ENCODE measurements around the gene DAPK2.
"Not testable (repeated sequence)": the region's sequence is repeated elsewhere in the genome, so short reads cannot be mapped to it uniquely, and the experiment has no call there.

The DAPK2 gene

DNA sequence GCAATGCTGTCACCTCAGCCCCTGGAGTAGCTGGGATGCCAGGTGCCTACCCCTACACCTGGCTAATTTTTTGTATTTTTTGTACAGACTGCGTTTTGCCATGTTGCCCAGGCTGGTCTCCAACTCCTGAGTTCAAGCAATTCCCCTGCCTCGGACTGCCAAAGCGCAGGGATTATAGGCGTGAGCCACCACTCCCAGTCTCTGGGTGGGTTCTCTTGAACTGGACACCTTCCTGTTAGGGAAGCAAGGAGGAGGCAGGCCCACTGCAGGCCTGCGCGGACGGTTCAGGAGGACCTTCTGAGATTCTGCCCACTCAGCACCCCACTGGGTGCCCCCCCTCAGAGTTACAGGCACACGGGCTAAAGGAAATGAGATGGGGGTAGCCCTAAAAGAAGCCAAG, 138.8 kb downstream of the DAPK2 start:
- no peak overlapping the region for H3K4me3 ChIP-seq (ENCODE audit: low read depth, low read length)
- no peak for DNase-seq (ENCODE audit: low read depth)

DNA sequence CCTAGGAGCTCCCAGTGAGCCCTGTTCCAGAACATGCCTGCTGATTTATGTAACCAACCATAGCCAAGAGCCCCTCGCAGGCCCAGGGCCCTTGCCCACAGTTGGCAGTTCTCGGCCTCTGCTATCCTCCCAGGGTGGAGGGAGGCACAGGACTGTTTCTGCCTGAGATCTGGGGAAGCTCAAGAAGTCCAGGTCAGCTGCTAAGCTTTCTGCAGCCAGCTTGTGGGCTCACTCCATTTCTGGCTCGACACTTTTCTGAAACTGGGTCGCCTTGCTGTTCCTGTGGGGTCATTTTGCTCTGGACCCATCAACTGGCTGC, 140.1 kb downstream of the DAPK2 start:
- no peak overlapping the region for H3K4me3 ChIP-seq (ENCODE audit: low read depth, low read length)
- DNase-seq (ENCODE audit: low read depth) = no peak

DNA sequence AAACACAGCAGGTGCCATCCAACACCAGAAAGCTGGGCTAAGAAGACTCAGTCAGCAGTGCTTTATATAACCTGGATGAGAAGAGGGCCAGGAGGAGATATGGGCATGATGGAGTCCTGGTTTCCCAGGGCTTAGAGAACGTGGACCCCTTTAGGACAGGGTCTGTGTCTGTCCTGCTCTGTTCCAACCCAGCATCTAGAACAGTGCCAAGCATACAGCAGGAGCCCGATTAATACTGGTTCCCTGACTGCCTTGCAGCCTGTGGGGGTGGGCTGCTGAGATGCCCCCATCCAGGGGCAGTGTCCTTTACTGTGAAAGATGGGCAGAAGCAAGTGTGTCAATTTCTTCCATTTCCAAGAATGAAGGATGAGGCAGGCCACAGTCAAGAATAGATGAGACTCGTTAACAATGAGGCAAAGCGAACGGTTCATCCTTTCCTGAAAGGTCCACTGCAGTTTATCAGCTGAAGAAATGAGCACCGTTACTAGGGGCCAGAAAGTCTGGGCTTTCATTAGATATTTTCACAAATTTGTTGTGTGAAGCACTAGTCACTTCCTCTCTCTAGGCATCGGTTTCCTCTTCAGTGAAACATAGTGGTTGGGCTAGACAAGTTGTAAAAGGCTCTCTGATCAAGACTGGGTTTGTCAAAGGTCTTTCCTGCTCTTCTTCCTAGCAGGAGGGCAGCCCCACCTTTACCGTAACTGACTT, 140.6 kb downstream of the DAPK2 start:
- H3K4me3 ChIP-seq (ENCODE audit: low read depth, low read length) = no peak overlapping the region
- no peak for DNase-seq (ENCODE audit: low read depth)

DNA sequence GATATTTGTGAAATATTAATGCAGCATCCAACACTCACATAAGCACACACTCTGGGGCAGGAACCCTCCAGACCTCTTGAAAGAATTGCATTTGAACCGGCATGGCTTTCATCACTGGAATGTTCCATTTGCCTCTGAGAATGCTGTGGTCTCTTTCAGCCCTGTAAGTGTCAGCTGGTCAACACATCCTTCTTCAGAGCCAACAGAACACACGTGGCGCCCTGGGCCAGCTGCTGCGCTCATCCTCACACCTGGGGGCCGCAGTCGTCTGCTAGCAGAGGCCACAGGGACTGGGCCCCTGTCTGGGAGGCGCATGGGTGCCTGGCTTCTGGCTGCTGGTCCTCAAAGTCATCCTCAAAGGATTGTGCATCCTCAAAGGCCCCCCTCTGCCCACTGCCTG, 141.2 kb downstream of the DAPK2 start:
- no peak overlapping the region for H3K4me3 ChIP-seq (ENCODE audit: low read depth, low read length)
- DNase-seq (ENCODE audit: low read depth) = peak; percentile 48

DNA sequence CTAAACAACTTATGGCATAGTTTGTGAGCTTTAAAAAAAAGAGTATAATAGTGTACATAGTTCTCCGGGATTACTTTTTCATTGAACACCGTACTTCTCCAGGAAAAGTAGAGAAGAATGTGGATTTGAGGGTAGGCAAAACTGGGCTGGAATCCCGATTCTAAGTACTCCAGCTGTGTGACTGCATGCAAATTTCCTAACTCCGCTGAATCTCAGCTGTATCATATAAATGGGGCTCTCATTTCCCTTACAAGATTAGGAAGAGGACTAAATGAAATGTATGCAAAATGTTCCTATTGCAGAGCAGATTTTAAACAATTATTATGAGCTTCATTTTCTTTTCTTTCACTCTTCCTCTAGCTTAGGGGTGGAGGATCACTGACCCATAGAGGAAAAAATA, 142.2 kb downstream of the DAPK2 start:
- no peak overlapping the region for H3K4me3 ChIP-seq (ENCODE audit: low read depth, low read length)
- no peak for DNase-seq (ENCODE audit: low read depth)

DNA sequence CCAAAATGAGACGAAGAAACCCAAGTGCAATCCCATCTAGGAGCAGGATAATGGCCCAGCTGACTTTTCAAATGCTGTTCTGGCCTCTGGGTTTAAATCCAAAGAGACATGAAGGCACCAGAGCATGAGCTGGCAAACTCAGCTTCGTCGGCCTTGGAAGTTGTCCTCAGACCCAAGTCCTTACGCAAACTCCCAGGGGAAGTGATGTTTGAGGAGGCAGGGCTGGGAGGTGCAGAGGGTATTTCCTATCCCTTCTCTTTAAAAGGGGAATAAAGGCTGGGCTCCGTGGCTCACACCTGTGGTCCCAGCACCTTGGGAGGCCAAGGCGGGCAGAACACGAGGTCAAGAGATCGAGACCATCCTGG, 143.6 kb downstream of the DAPK2 start:
- DNase-seq (ENCODE audit: low read depth) = no peak

DNA sequence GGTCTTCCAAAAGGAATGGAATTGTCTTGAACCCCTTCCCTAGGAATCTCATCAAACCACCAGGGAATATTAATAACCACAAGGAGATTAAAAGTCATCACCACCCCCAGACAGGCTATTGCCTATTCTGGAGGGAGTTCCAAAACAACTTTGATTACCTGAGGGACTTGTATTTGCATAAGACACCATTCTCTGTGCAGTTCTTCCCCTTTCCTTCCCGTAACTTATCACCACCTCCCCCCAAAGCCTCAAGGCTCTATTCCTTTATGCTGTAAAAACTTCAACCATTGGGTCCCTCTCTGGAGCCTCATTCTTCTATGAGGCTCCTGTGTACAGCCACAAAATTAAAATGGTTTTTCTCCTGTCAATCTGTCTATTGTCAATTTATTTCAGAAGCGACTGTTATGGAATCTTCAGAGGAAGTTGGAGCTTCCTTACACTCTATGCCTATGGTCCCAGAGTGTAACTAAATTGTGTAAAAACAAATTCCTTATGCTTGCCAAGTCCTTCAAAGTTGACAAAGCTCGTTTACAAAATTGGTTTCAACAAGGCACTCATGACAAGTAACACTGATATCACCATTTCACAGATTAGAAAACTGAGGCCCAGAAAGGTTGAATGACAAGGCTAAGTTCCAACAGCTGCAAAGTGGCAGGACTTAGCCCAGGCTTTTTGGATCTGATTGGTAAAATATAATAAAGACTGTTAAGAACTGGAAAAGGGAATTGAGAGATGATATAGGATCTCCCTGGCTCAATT, 144.2 kb downstream of the DAPK2 start:
- DNase-seq (ENCODE audit: low read depth) = no peak
- H3K4me3 ChIP-seq (ENCODE audit: low read depth, low read length) = no peak overlapping the region

More for the DNA sequence above, 143.6 kb downstream of the DAPK2 start:
- no peak overlapping the region for H3K4me3 ChIP-seq (ENCODE audit: low read depth, low read length)

DNA sequence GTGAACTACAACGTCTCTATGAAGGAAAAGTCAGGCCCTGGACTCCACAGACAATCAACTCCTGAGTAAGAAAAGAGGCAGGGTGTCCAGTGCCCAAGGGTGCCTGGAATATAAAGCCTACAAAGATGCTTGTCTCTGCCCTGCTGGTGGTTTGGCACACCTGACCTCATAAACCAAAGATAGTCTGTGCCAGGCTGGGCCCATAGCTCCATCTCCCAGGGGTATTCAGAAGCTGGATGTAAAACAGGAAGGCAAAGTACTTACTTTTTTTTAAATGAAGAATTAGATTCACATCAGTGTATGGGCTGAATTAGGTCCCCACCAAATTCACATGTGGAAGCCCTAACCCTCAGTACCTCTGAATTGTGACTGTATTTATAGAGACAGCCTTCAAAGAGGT, 146.0 kb downstream of the DAPK2 start:
- no peak overlapping the region for H3K4me3 ChIP-seq (ENCODE audit: low read depth, low read length)
- no peak for DNase-seq (ENCODE audit: low read depth)

DNA sequence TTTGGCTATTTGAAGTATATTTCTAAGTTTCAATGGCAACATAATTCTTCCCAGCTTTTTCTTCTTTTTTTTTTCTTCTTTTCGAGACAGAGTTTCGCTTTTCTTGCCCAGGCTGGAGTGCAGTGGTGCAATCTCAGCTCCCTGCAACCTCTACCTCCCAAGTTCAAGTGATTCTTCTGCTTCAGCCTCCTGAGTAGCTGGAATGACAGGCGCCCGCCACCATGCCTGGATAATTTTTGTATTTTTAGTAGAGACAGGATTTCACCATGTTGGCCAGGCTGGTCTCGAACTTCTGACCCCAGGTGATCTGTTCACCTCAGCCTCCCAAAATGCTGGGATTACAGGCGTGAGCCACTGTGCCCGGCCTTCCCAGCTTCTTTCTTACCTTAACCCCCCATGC, 146.7 kb downstream of the DAPK2 start:
- H3K4me3 ChIP-seq (ENCODE audit: low read depth, low read length); DNase-seq (ENCODE audit: low read depth): not testable (repeated sequence)

DNA sequence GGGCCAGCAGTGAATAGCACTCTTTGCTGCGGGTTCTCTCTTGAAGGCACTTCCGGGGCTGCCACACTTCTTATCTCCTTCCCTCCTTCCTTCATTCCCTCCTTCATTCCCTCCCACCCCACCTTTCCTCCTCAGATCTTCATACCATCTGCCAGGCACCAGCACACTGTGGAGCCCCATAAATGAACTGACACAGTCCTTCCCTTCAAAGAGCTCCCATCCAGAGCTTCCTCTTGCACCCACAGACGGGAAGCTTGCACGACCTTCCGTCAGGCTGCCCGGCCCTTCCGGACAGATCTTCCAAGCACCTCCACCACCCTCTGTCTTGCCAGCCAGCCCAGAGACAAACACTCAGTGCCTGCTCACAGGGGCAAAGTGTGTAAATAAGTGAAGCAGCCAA, 147.1 kb downstream of the DAPK2 start:
- H3K4me3 ChIP-seq (ENCODE audit: low read depth, low read length) = no peak overlapping the region
- DNase-seq (ENCODE audit: low read depth) = no peak

DNA sequence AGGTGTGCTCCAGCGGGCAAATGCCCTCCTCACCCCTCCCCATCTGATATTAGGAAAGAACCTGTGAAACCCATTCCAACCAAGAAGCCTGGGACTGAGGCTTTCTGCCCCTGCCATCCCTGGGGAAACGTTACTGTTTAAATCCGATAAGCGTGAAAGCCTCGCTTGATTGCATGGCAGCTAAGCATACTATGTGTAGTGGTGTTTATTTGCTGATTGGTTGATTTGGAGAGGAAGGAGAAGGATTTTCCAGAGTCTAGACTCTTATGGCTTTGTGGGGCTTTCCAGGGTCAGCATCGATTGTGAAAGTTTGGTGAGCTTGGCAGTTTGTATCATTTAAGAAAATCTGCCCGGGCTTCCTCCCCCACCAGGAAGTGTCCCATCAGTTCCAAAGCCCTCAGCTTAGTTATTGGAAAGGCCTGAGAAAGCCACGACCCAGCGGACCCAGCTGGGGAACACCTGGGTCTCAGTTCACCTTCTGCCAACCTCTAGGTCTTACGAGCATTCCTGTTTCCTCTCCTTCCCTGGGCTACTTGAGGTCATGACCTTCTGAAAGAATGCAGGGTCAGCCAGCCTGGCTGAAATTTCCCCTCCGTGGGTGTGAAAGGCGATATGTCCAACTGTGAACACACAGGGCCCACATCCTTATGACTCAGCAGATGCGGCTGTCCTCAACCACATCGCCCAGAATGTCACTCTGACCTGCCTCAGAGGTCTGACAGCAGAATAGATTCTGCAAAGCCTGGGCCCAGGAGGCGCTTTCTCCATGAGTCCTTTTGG, 149.8 kb downstream of the DAPK2 start:
- peak; percentile 53 for DNase-seq (ENCODE audit: low read depth)
- H3K4me3 ChIP-seq (ENCODE audit: low read depth, low read length) = no peak overlapping the region

DNA sequence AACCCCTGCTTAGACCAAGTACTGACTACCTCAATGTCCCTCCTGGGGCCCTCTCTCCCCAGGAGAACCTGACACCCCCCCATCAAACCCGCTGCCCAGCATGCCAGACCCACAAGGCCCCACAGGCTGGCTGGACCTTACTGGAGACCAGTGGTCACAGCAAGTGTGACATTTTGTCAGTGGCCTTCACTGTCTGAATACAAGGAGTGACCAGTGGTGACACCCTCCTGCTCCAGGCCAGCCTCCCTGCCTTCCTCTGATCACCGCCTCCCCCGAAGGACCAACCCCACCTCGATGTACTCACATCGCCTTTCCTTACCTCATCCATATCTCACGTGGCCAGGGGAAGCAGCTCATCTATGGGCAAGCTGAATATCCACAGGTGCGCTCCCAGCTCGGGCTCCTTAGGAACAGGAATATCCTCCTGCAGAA, 150.5 kb downstream of the DAPK2 start:
- no peak for DNase-seq (ENCODE audit: low read depth)
- H3K4me3 ChIP-seq (ENCODE audit: low read depth, low read length) = no peak overlapping the region

DNA sequence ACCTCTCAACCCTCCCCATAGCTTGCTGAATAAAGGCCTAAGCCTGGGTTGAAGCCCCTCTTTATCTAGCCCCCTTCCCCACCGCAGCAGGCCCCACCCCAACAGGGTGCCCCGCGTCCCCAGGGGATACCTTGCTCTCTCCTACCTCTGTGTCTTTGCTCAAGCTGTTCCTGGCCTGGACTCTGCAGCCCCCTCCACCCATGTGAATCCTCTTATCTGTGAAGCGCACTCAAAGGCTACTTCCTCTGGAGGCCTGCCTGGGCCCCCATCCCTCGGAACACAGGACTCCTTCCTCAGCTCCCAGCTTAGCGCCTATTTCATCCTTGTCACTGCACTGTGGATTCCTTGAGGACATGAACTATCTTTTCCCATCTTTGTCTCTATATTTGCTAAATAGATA, 151.1 kb downstream of the DAPK2 start:
- no peak for DNase-seq (ENCODE audit: low read depth)
- no peak overlapping the region for H3K4me3 ChIP-seq (ENCODE audit: low read depth, low read length)

DNA sequence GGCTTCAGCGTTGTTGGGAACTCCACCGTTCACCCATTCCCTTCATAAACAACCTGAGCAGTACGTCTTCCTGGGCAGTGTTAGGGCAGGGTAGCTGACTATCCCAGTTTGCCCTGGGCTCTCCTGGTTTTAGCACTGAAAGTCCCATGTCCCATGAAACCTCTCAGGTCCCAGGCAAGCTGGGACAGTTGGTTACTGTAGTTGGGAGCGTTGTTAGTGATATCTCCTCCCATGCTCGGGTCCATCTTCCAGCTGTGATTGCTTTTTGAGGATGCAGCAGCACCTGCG, 151.7 kb downstream of the DAPK2 start:
- DNase-seq (ENCODE audit: low read depth) = no peak

DNA sequence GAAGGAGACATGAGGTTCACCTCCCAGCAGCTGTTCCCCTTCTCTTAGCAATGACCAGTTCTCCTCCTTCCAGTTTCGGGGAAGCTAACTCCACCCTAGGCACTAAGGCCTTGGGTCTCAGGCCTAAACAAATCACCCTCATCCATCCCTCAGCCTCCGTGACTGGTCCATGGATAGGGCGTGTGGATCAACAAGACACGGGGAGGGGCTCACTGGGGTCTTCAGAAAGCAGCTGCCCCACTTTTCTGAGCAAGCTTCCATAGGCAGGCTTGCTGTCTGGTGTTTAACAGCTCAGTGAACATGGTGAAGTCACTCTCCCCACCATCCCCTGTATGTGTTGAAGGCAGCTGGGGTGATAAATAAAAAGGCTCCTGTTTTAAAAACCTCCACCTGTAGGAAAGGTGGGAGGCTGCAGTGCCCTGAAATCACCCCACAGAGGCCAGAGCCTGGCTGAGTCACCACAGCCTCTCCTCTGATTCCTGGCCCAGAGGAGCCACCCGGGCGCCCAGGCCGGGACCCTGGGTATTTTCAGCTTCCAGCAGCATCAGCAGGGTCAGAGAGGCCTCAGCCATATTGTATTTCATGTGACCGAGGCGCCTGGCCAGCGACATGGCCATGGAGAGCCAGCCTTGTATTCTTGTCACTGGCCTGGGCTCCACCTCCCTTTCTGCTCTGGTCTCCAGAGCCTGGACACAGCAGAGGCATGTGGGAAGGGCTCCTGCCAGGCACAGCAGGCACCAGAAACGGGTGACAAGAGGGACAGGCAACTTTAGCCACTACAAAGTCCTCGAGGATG, 152.2 kb downstream of the DAPK2 start:
- H3K4me3 ChIP-seq (ENCODE audit: low read depth, low read length) = no peak overlapping the region
- no peak for DNase-seq (ENCODE audit: low read depth)

More for the DNA sequence above, 151.7 kb downstream of the DAPK2 start:
- no peak overlapping the region for H3K4me3 ChIP-seq (ENCODE audit: low read depth, low read length)

DNA sequence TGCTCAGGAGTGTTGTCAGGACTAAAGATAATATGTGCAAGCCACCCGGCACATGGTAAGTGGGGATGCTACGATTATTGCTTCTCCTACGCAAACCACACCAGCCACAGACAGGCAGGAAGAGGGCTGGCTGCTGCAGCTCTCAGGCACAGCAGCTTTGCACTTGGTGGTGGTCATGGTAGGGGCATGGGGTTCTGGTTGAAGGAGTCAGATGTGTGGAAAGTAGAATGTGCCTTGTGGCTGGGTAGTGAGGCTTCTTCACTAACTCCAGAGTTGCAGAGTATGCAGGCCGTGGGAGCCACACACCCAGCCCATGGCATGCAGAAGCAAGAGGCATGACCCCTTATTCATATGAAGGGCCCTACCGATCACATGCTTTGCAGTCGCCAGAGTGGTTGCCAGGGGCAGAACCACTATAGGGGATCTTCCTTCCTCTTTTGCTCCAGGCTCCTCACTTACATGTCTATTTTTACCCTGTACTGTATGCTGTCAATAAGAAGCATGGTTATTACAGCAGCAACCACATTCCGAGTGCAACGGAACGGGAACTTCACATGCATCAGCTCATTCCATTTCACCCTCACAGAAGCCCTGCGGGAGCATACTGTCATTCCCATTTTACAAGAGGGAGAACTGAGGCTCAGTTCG, 153.4 kb downstream of the DAPK2 start:
- no peak for DNase-seq (ENCODE audit: low read depth)
- no peak overlapping the region for H3K4me3 ChIP-seq (ENCODE audit: low read depth, low read length)

DNA sequence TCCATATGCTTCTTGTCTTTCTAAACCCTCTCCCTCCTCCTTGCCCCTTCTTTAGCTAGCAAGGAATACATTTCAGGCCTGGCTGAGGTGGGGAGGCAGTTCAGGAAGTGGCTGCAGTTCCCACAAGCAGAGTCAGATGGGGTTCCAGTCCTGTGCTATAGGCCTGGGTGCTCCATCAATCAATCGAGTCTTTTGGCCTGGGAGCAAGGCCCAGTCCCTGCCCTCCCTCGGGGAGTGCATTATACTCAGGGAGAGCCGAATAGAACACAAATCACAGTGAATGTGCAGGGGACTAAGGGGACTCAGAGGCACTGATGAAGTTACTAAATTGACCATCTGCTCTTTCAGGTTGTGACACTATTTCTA, 154.5 kb downstream of the DAPK2 start:
- no peak for DNase-seq (ENCODE audit: low read depth)
- no peak overlapping the region for H3K4me3 ChIP-seq (ENCODE audit: low read depth, low read length)

DNA sequence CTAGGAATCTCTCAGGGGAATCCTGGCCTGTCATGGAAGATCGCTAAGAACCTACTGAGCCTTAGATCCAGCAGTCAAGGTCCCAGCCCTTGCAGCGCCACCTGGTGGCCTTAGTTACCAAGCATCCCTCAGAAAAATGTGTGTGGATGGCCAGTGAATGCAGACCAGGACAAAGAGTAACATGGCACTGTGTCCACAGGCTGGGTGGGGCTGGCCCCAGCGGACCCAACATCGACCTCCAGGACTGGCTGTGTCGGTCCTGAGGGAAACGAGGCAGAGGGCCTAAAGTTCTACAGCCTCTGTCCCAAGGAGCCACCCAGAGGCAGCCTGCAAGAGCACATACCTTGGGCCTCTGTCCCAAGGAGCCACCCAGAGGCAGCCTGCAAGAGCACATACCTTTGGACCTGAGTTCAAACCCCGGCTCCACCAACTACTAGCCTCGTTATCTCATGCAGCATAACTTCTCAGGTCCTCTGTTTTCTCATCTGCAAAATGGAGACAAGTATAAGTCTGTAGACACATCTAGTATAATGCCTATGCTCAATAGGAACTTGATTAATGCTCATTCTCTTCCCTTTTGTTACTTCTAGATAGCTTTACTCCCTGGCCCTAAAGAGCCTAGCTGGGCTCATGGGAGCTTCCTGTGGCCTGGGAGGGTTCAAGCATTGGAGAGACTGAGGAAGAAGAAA, 155.1 kb downstream of the DAPK2 start:
- no peak for DNase-seq (ENCODE audit: low read depth)
- H3K4me3 ChIP-seq (ENCODE audit: low read depth, low read length) = no peak overlapping the region

DNA sequence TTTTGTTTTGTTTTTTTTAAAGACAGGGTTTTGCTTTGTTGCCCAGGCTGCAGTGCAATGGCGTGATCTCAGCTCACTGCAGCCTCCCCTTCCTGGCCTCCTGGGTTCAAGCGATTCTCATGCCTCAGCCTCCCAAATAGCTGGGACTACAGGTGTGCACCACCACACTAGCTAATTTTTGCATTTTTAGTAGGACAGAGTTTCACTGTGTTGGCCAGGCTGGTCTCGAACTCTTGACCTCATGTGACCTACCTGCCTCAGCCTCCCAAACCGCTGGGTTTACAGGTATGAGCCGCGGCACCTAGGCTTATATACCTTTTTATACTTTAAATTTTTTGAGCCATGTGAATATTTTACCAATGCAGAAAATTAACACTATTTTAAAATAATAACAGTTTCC, 155.7 kb downstream of the DAPK2 start:
- no peak for DNase-seq (ENCODE audit: low read depth)
- H3K4me3 ChIP-seq (ENCODE audit: low read depth, low read length) = no peak overlapping the region
